ENCODE measurements around the gene CPA1.

- TF ChIP-seq ZNF124 (CRISPR knock-in tag; IDR thresholded peaks at IDR 0.05) = no peak
- no peak for TF ChIP-seq ZNF76 (CRISPR knock-in tag; IDR thresholded peaks at IDR 0.05; ENCODE audit: borderline replicate concordance)
- TF ChIP-seq SRSF1 (IDR thresholded peaks at IDR 0.05; ENCODE audit: low read depth, low read length) = no peak
Measured at GRCh38 chr7:130356121-130356875, 24.0 kb upstream of the CPA1 start.

Data from K562 (cell line).